ENCODE data around the gene FOXP4. TPM values are rescaled to one million over a fixed set of nuclear protein-coding genes. Genes with fewer than 3 reads are reported as not detected.

FOXP4 gene
- total RNA-seq: 3.0 and 7.2 TPM in 2 replicates

GRCh38 chr6:41545703-41546474, at the start of gene FOXP4:
TSS of gene FOXP4 (plus strand) at chr6:41546381. CDS start at chr6:41565761, 19,380 bp downstream.

GRCh38 chr6:41638002-41638934, 92.1 kb downstream of the FOXP4 start, which contains the start of gene MDFI:
TSS of gene MDFI (plus strand) at chr6:41638468. CDS start at chr6:41638750, 282 bp downstream.

Other genes starting within 250 kb of the FOXP4 start
- gene NCR2, start 210.8 kb upstream of the FOXP4 start, total RNA-seq: not detected in 2 replicates
- 0.83 and 7.4 TPM in 2 replicates for gene MDFI, start 92.1 kb downstream of the FOXP4 start, total RNA-seq
- 4.2 and 5.3 TPM in 2 replicates for gene TFEB, start 189.2 kb downstream of the FOXP4 start, total RNA-seq
- not detected in 2 replicates for gene PGC, start 201.0 kb downstream of the FOXP4 start, total RNA-seq
- 1.2 and 2.4 TPM in 2 replicates for gene FRS3, start 233.5 kb downstream of the FOXP4 start, total RNA-seq
- 0.23 and 1.2 TPM in 2 replicates for gene PRICKLE4, start 234.4 kb downstream of the FOXP4 start, total RNA-seq
- gene TOMM6, start 241.3 kb downstream of the FOXP4 start, total RNA-seq: 48.6 and 52.3 TPM in 2 replicates